AG04450 (cell line): ENCODE data around the gene EVC. TPM values are rescaled to one million over a fixed set of nuclear protein-coding genes. Genes with fewer than 3 reads are reported as not detected.

Experiments
- CTCF ChIA-PET: fragments of 300-600, 350-600 bp; formaldehyde crosslinking; extraction: SDS; loops from one replicate; lab custom pipeline; 2022; ENCODE audit warnings: antibody characterized with exemption, inconsistent platforms; lab: Charles Lee
- POLR2A ChIA-PET: fragments of 350-600 bp; formaldehyde crosslinking; extraction: SDS; loops from one replicate; lab custom pipeline; 2021; ENCODE audit warnings: antibody characterized with exemption, inconsistent platforms; lab: Yijun Ruan, JAX
- DNase-seq: peaks from one replicate; pipeline ENCODE4 v3.0.0-alpha.2; 2011; ENCODE audit warnings: low read depth, low spot score
- H3K27ac ChIP-seq: one replicate; pipeline ENCODE4 v1.5.1; 2012; ENCODE audit warnings: low read depth, low read length, control low read depth
- H3K27me3 ChIP-seq: one replicate; pipeline ENCODE4 v1.6.0; 2012; ENCODE audit warnings: low read length; ENCODE audit not compliant: control insufficient read depth, insufficient read depth
- H3K4me3 ChIP-seq: 2 replicates; pipeline ENCODE4 v1.5.1; 2011; ENCODE audit warnings: mild to moderate bottlenecking, low read depth, low read length, control low read depth
- H3K9me3 ChIP-seq: 2 replicates; pipeline ENCODE4 v1.5.1; 2012; ENCODE audit warnings: low read length; ENCODE audit not compliant: control insufficient read depth, insufficient read depth
- polyA plus RNA-seq: library from polyadenylated mRNA; depleted of rRNA; stranded (reverse); fragments of >200 nt; gene quantifications from 2 replicates; pipeline ENCODE4 v1.2.3, GENCODE V29; 2011
- TF ChIP-seq, protein P1 (sequence below): IDR thresholded peaks from 2 replicates; pipeline ENCODE4 v1.5.1; 2011; ENCODE audit warnings: low read depth, low read length, control low read depth, inconsistent platforms

The EVC gene
- polyA plus RNA-seq, 1 experiment = 11.5 TPM

DNA sequence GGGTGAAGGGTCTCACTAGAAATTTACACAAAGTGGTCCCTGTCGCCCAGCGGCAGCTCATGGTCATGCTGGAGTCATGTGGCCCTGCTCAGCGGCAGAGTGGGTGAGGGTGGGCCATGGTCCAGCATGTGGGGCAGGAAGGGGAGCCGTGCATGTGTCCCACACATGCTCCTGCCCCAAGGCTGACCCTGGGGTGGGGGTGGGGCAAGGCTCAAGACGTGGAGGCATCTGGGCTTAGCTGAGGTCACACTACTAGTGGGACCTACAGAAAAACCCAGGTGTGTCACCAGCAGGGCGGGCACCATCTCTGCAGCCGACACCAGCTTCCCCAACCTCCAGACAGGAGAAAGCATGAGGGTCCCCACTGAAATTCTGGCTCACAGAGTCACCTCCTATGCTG is 42.4 kb downstream of the EVC start:
- TF ChIP-seq, protein P1, sequence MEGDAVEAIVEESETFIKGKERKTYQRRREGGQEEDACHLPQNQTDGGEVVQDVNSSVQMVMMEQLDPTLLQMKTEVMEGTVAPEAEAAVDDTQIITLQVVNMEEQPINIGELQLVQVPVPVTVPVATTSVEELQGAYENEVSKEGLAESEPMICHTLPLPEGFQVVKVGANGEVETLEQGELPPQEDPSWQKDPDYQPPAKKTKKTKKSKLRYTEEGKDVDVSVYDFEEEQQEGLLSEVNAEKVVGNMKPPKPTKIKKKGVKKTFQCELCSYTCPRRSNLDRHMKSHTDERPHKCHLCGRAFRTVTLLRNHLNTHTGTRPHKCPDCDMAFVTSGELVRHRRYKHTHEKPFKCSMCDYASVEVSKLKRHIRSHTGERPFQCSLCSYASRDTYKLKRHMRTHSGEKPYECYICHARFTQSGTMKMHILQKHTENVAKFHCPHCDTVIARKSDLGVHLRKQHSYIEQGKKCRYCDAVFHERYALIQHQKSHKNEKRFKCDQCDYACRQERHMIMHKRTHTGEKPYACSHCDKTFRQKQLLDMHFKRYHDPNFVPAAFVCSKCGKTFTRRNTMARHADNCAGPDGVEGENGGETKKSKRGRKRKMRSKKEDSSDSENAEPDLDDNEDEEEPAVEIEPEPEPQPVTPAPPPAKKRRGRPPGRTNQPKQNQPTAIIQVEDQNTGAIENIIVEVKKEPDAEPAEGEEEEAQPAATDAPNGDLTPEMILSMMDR = no peak
- CTCF ChIA-PET = no interaction called here
- peak overlapping the region; percentile 87 for H3K27ac ChIP-seq
- POLR2A ChIA-PET = no interaction called here
- no peak for DNase-seq
- no peaks in the 10 kb centered on the region for H3K27me3 ChIP-seq
- H3K9me3 ChIP-seq = peaks cover 5% of the 10 kb centered on the region; the same call in 1 of the 2 replicates
- H3K4me3 ChIP-seq = no peak overlapping the region

DNA sequence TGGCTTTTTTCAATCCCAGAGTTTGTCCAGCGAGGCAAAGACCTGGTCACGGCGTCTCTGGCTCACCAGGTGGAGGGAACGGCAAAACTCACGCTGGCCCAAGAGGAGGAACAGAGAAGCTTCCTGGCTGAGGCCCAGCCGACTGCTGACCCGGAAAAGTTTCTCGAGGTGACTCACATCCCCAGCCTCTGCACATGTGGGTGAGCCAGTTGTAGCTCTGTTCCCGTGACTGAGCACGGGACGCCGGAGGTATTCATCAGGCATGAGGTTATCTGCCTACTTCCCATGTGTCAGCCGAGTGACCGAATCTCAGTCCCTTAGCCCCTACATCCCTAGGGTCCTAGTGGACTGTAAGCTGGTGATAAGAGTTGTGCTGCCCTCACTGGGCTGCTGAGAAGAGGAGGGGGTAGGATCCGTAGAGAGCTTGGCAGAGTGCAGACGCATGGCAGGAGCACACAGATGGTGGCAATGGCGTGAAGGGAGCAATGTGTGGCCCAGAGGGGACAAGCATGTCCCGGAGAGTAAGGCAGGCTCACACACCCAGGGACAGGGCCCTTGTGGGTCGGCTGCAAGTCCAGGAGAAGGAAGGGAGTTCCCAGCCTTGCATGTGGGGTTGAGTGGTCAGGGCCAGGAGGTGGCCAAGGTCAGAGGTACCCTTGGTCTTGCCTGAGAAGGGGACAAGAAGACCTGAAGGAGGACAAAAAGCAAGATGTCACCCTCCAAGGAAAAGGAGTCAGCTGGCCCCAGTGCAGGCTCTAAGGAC is 42.9 kb downstream of the EVC start:
- DNase-seq = peak; percentile 76
- TF ChIP-seq, protein P1 = no peak
- Histone ChIP-seq H3K27me3 (no peaks in the 10 kb centered on the region), H3K27ac (peak overlapping the region; percentile 87), H3K9me3 (peaks cover 5% of the 10 kb centered on the region; the same call in 1 of the 2 replicates), H3K4me3 (no peak overlapping the region)
- ChIA-PET CTCF (no interaction called here), POLR2A (interaction anchor here (0.6 kb wide), 1 partner anchor 564 kb away, joined by 3 read pairs; no protein-coding TSS in a partner anchor)

DNA sequence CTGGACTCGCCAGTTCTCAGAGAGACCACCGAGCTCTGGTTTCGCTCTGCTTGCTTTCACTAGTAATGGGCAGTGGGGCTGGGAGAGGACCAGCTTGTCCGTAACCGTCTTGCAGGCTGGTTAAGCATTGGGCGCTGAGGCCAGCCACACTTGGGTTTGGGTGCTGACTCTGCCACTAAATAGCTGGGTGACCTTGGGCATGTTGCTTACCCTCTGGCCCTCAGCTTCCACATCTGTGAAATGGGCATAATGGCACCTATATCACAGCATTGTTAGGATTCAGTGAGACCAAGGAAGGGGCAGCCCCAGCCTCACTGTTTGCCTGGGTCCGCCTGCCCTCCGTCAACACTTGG is 43.5 kb downstream of the EVC start:
- H3K9me3 ChIP-seq = peaks cover 5% of the 10 kb centered on the region; the same call in 1 of the 2 replicates
- no peak overlapping the region for H3K4me3 ChIP-seq
- POLR2A ChIA-PET = interaction anchor here (0.6 kb wide), 1 partner anchor 564 kb away, joined by 3 read pairs; no protein-coding TSS in a partner anchor
- peak overlapping the region; percentile 87 for H3K27ac ChIP-seq
- no peaks in the 10 kb centered on the region for H3K27me3 ChIP-seq
- TF ChIP-seq, protein P1 = no peak
- no peak for DNase-seq
- CTCF ChIA-PET = no interaction called here

DNA sequence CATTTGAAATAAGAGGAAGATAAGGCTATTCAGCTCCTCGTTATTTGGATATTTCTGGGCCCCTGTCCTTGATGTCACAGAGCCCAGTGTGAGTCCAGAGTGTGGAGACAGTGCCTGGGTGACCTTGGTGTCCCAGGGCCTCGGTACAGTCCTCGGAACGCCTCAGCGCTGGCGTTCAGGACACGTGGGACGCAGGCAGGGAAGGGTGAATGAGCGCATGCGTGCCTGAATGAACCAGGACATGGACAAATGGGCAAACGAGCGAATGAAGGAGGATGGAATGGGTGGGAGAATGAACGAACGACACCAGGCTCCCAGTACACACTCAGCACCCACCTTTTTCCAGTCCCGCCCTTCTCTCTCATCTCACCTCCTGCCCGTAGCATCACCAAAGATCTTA is 44.2 kb downstream of the EVC start:
- ChIA-PET POLR2A (no interaction called here), CTCF (no interaction called here)
- H3K27me3 ChIP-seq = no peaks in the 10 kb centered on the region
- no peak for DNase-seq
- peaks cover 5% of the 10 kb centered on the region; the same call in 1 of the 2 replicates for H3K9me3 ChIP-seq
- TF ChIP-seq, protein P1 = no peak
- no peak overlapping the region for H3K4me3 ChIP-seq
- no peak overlapping the region for H3K27ac ChIP-seq

DNA sequence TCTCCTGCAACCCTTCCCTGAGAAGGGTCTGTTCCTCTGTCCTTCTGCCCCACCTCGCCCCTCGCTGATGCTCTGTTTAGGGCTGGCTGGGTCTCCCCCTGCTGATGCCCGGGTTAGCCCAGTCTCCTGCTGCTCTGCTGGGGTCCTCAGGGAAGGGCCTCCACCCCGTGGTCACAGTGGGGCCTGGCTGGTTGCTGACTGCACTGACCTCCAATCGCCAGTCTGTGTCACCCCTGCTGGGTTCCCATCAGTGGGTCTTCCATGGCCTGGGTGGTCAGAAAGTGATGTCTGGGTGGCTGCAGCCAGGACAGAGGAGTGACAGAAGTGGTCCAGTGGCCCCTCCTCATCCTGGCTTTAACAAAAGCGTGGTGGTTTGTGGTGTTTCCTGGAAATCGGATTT is 44.7 kb downstream of the EVC start:
- no peak overlapping the region for H3K27ac ChIP-seq
- TF ChIP-seq, protein P1 = no peak
- H3K9me3 ChIP-seq = peaks cover 5% of the 10 kb centered on the region; the same call in 1 of the 2 replicates
- H3K27me3 ChIP-seq = no peaks in the 10 kb centered on the region
- no peak for DNase-seq
- ChIA-PET CTCF (no interaction called here), POLR2A (interaction anchor here (0.7 kb wide), 1 partner anchor 51 kb away, joined by 4 read pairs; no protein-coding TSS in a partner anchor)
- no peak overlapping the region for H3K4me3 ChIP-seq
